DMS53 (cell line): Measurements from ENCODE around the gene ANKRD37.

ENCODE experiments used
- DNase-seq: peaks from one replicate; lab custom pipeline; 2025; lab: John Stamatoyannopoulos, UW

The ANKRD37 gene

DNA sequence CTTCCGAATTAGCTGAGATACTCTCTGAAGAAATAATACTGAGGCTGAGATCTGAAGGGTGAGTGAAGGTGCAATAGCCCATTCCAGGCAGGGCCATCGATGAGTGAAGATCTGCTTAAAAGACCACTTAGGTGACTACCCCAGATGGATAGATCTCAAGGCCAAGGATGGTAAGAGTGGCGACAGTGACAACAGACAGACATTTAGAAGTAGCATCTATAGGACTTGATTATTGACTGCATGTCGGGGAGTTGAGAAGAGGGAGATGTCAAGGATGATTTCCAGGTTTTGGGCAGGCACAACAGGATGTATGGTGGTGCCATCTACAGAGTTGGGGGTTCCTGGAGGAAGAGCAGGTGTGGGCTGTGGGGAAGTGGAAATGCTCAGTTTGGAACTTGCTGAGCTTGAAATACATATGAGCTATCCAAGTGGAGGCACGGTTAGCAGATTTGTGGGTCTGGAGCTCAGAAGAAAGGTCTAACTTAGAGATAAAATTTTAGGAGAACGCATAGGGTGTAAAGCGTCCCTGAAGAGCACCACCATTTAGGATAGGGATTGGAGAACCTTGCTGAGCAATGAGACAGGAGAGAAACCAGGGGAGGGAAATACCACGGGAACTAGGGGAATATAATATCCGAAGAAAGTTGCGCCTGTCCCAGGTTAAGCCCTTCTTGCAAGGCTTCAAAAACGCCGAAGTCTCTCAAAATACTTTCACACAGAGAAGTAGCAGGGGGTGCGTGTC is 28.4 kb downstream of the ANKRD37 start:
- peak; percentile 61 for DNase-seq

DNA sequence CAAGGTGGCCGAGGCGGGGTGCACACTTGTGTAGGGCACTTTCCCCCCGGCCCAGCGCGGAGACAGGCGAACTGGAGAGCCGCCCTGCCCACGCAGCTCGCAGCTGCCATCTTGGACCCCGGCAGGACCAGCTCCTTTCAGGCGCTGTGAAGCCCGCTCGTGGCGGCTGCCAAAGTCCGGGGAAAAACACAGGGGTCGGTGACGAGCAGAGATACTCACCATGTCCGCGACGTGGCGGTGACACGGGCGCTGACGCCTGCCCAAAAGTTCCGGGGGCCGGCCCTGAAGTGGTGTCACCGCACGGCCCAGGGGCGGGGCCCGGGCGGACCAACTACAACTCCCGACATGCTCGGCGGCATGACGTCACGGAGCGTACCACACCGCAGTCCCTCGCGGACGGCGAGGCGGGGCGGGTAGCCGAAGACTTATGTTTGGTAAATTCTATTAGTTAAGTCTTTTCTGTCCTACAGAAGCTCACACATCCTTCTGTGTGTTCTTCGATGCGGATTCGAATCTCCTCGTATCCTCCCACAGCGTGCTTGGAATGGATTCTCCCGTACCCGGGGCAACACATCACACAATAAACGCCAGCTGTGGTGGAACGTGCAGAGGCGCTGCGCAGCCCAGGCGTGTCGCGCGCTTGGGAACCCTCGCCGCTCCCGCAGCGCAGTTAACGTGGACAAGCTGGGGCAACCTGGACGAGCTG is 29.2 kb downstream of the ANKRD37 start, which contains the start of gene UFSP2:
Gene UFSP2 (minus strand): TSS at position 318 of the 706 bp plus-strand sequence. CDS start 96 bp downstream, at position 222.
- peak; percentile 94 for DNase-seq

GRCh38 chr4:185426960-185427688 is 30.5 kb downstream of the ANKRD37 start:
- DNase-seq = peak; percentile 5

- no peak for DNase-seq
Measured at GRCh38 chr4:185429660-185430059, 33.0 kb downstream of the ANKRD37 start.

- no peak for DNase-seq
Measured at GRCh38 chr4:185435466-185435865, 38.8 kb downstream of the ANKRD37 start.

DNA sequence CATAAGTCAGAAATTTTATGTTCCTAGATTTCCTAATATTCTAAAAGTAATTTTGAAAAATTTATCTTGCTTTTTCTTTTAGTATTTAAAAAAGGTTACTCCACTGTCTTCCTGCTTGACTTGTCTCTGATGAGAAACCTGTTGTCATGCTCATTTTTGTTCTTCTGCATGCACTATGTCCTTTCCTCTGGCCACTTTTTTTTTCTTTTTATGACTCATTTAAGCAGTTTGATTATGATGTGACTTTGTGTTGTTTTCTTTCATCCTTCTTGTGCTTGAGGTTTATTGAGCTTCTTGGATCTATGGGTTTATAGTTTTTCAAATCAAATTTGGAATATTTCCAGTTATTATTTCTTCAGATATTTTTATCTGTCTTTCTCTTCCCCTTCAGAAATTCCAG is 41.2 kb downstream of the ANKRD37 start:
- DNase-seq = peak; percentile 15

DNA sequence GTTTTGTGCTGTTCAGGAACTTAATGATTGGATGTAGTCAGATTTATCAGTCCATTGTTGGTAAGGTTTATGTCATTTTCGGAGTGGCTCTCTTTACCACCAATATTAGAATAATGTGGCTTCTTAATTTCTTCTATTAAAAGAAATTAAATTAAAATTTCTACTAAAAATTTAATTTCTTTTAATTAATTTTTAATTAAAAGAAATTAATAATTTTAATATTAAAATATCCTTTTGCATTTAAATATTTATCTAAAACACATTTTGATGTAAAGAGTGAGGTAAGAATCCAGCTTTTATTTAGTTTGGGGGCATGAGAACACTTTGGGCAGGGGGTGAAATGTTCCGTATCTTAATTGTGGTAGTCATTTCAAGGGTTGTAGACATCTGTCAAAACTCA is 44.8 kb downstream of the ANKRD37 start:
- DNase-seq = no peak

GRCh38 chr4:185445209-185445608 is 48.6 kb downstream of the ANKRD37 start:
- DNase-seq = no peak
